ENCODE measurements around the gene UPK2.

Gene UPK2

GRCh38 chr11:118917481-118918127 lies 38.5 kb upstream of the UPK2 start:
- no peak for DNase-seq (ENCODE audit: extremely low read depth in 1 of 2, low read depth in 1 of 2)

- no peak for DNase-seq (ENCODE audit: extremely low read depth in 1 of 2, low read depth in 1 of 2)
These were observed 37.9 kb upstream of the UPK2 start for GRCh38 chr11:118918128-118918685.

GRCh38 chr11:118918686-118919280 lies 37.3 kb upstream of the UPK2 start:
- no peak for DNase-seq (ENCODE audit: extremely low read depth in 1 of 2, low read depth in 1 of 2)

GRCh38 chr11:118921121-118921928 lies 34.8 kb upstream of the UPK2 start:
- DNase-seq (ENCODE audit: extremely low read depth in 1 of 2, low read depth in 1 of 2), result no peak

GRCh38 chr11:118921929-118922744 lies 34.0 kb upstream of the UPK2 start:
- DNase-seq (ENCODE audit: extremely low read depth in 1 of 2, low read depth in 1 of 2), result no peak

GRCh38 chr11:118922745-118923627 lies 33.1 kb upstream of the UPK2 start:
- no peak for DNase-seq (ENCODE audit: extremely low read depth in 1 of 2, low read depth in 1 of 2)

- no peak for DNase-seq (ENCODE audit: extremely low read depth in 1 of 2, low read depth in 1 of 2)
These were observed 32.1 kb upstream of the UPK2 start for GRCh38 chr11:118923721-118924587.

- DNase-seq (ENCODE audit: extremely low read depth in 1 of 2, low read depth in 1 of 2), result no peak
These were observed 31.2 kb upstream of the UPK2 start for GRCh38 chr11:118924591-118925585.

GRCh38 chr11:118927554-118928100 lies 28.5 kb upstream of the UPK2 start:
- no peak for DNase-seq (ENCODE audit: extremely low read depth in 1 of 2, low read depth in 1 of 2)

GRCh38 chr11:118928101-118928869 lies 27.8 kb upstream of the UPK2 start:
- peak; percentile 73 to 84 for DNase-seq (ENCODE audit: extremely low read depth in 1 of 2, low read depth in 1 of 2)

GRCh38 chr11:118928870-118929500 lies 27.1 kb upstream of the UPK2 start:
- no peak for DNase-seq (ENCODE audit: extremely low read depth in 1 of 2, low read depth in 1 of 2)

- no peak for DNase-seq (ENCODE audit: extremely low read depth in 1 of 2, low read depth in 1 of 2)
These were observed 26.5 kb upstream of the UPK2 start for GRCh38 chr11:118929501-118930093.

GRCh38 chr11:118930094-118930712 lies 25.9 kb upstream of the UPK2 start:
- peak; percentile 74 to 79 for DNase-seq (ENCODE audit: extremely low read depth in 1 of 2, low read depth in 1 of 2)

GRCh38 chr11:118931571-118931970 lies 24.5 kb upstream of the UPK2 start:
- DNase-seq (ENCODE audit: extremely low read depth in 1 of 2, low read depth in 1 of 2), result no peak

- DNase-seq (ENCODE audit: extremely low read depth in 1 of 2, low read depth in 1 of 2), result no peak
These were observed 22.6 kb upstream of the UPK2 start for GRCh38 chr11:118933486-118933885.
